ENCODE measurements around the gene RBM39. TPM values are rescaled to one million over a fixed set of nuclear protein-coding genes. Genes with fewer than 3 reads are reported as not detected.
A peak's percentile ranks its signal among the peaks of the same experiment; 100 is the strongest.

Gene RBM39
- total and polyA plus RNA-seq, 2 of the 13 experiments (the other 11 are each of a cell fraction or from before 2014, with no cell fraction given) = 788 to 920 TPM

DNA sequence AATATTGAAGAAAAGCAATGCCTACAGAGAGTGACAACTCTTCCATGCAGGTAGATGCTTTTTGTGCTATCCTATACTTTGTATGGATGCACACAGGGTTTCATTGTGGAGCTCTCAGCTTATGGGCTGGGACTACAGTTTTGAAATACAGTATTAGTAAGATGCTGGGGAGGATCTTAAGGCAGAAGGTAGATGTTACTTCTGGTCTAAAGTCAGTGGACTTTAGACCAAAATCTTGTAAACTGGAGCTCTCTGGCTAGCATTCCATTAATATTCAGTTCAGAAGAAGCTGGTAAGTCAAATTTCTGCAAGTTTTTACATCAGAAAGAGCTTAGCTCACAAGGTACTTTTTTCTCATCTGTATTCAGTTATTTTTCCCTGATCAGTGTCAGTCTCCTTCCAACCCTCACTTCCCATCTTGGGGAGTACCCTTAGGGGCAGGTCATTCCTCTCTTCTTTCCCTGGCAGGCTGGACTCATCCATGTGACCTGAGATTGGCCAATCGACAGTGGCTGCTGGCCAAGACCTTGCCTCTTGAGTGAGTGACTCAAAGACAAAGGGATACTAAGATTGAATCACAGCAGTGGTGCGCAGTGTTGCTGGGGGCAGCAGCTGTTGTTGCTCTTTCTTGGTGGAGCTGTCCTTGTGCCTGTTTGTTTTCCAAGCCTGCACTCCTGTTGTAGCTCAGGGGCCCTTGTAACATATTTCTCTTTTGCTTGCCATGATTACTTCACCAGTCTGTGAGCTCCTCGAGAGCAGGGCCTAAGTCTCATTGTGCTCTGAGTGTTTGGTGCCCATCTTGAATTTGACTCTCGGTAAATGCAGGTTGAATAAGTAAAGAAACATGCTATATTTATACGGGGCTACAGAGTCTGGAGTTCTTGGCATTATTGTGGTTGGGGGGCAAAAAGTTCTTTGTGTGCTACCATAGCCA, 26.9 kb upstream of the RBM39 start (continued):
- TF ChIP-seq, protein P1, sequence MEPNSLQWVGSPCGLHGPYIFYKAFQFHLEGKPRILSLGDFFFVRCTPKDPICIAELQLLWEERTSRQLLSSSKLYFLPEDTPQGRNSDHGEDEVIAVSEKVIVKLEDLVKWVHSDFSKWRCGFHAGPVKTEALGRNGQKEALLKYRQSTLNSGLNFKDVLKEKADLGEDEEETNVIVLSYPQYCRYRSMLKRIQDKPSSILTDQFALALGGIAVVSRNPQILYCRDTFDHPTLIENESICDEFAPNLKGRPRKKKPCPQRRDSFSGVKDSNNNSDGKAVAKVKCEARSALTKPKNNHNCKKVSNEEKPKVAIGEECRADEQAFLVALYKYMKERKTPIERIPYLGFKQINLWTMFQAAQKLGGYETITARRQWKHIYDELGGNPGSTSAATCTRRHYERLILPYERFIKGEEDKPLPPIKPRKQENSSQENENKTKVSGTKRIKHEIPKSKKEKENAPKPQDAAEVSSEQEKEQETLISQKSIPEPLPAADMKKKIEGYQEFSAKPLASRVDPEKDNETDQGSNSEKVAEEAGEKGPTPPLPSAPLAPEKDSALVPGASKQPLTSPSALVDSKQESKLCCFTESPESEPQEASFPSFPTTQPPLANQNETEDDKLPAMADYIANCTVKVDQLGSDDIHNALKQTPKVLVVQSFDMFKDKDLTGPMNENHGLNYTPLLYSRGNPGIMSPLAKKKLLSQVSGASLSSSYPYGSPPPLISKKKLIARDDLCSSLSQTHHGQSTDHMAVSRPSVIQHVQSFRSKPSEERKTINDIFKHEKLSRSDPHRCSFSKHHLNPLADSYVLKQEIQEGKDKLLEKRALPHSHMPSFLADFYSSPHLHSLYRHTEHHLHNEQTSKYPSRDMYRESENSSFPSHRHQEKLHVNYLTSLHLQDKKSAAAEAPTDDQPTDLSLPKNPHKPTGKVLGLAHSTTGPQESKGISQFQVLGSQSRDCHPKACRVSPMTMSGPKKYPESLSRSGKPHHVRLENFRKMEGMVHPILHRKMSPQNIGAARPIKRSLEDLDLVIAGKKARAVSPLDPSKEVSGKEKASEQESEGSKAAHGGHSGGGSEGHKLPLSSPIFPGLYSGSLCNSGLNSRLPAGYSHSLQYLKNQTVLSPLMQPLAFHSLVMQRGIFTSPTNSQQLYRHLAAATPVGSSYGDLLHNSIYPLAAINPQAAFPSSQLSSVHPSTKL (CRISPR knock-in tag; IDR thresholded peaks at IDR 0.05) = peak; percentile 63; the same call in 1 of the 2 replicates
- TF ChIP-seq ZNF670 (CRISPR knock-in tag; IDR thresholded peaks at IDR 0.05; ENCODE audit: borderline replicate concordance) (no peak), ZSCAN20 (CRISPR knock-in tag; IDR thresholded peaks at IDR 0.05; ENCODE audit: borderline replicate concordance) (no peak), THYN1 (CRISPR knock-in tag; IDR thresholded peaks at IDR 0.05; ENCODE audit: borderline replicate concordance, low read depth) (no peak), ARNTL (CRISPR knock-in tag; IDR thresholded peaks at IDR 0.05) (peak; percentile 51; the same call in 1 of the 2 replicates), FOXM1 (CRISPR knock-in tag; IDR thresholded peaks at IDR 0.05) (no peak), ADNP (CRISPR knock-in tag; IDR thresholded peaks at IDR 0.05) (no peak), ZFP1 (CRISPR knock-in tag; IDR thresholded peaks at IDR 0.05) (no peak), ZBTB42 (CRISPR knock-in tag; IDR thresholded peaks at IDR 0.05) (no peak), EZH2 (conservative IDR thresholded peaks at IDR 0.05; ENCODE audit: low read depth, low read length) (no peak), SCMH1 (CRISPR knock-in tag; IDR thresholded peaks at IDR 0.05; ENCODE audit: borderline replicate concordance) (no peak)
- TF ChIP-seq, protein P2, sequence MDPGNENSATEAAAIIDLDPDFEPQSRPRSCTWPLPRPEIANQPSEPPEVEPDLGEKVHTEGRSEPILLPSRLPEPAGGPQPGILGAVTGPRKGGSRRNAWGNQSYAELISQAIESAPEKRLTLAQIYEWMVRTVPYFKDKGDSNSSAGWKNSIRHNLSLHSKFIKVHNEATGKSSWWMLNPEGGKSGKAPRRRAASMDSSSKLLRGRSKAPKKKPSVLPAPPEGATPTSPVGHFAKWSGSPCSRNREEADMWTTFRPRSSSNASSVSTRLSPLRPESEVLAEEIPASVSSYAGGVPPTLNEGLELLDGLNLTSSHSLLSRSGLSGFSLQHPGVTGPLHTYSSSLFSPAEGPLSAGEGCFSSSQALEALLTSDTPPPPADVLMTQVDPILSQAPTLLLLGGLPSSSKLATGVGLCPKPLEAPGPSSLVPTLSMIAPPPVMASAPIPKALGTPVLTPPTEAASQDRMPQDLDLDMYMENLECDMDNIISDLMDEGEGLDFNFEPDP (CRISPR knock-in tag; conservative IDR thresholded peaks at IDR 0.05) = no peak
- TF ChIP-seq, protein P3, sequence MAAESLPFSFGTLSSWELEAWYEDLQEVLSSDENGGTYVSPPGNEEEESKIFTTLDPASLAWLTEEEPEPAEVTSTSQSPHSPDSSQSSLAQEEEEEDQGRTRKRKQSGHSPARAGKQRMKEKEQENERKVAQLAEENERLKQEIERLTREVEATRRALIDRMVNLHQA (CRISPR knock-in tag; IDR thresholded peaks at IDR 0.05) = no peak
- TF ChIP-seq, protein P4, sequence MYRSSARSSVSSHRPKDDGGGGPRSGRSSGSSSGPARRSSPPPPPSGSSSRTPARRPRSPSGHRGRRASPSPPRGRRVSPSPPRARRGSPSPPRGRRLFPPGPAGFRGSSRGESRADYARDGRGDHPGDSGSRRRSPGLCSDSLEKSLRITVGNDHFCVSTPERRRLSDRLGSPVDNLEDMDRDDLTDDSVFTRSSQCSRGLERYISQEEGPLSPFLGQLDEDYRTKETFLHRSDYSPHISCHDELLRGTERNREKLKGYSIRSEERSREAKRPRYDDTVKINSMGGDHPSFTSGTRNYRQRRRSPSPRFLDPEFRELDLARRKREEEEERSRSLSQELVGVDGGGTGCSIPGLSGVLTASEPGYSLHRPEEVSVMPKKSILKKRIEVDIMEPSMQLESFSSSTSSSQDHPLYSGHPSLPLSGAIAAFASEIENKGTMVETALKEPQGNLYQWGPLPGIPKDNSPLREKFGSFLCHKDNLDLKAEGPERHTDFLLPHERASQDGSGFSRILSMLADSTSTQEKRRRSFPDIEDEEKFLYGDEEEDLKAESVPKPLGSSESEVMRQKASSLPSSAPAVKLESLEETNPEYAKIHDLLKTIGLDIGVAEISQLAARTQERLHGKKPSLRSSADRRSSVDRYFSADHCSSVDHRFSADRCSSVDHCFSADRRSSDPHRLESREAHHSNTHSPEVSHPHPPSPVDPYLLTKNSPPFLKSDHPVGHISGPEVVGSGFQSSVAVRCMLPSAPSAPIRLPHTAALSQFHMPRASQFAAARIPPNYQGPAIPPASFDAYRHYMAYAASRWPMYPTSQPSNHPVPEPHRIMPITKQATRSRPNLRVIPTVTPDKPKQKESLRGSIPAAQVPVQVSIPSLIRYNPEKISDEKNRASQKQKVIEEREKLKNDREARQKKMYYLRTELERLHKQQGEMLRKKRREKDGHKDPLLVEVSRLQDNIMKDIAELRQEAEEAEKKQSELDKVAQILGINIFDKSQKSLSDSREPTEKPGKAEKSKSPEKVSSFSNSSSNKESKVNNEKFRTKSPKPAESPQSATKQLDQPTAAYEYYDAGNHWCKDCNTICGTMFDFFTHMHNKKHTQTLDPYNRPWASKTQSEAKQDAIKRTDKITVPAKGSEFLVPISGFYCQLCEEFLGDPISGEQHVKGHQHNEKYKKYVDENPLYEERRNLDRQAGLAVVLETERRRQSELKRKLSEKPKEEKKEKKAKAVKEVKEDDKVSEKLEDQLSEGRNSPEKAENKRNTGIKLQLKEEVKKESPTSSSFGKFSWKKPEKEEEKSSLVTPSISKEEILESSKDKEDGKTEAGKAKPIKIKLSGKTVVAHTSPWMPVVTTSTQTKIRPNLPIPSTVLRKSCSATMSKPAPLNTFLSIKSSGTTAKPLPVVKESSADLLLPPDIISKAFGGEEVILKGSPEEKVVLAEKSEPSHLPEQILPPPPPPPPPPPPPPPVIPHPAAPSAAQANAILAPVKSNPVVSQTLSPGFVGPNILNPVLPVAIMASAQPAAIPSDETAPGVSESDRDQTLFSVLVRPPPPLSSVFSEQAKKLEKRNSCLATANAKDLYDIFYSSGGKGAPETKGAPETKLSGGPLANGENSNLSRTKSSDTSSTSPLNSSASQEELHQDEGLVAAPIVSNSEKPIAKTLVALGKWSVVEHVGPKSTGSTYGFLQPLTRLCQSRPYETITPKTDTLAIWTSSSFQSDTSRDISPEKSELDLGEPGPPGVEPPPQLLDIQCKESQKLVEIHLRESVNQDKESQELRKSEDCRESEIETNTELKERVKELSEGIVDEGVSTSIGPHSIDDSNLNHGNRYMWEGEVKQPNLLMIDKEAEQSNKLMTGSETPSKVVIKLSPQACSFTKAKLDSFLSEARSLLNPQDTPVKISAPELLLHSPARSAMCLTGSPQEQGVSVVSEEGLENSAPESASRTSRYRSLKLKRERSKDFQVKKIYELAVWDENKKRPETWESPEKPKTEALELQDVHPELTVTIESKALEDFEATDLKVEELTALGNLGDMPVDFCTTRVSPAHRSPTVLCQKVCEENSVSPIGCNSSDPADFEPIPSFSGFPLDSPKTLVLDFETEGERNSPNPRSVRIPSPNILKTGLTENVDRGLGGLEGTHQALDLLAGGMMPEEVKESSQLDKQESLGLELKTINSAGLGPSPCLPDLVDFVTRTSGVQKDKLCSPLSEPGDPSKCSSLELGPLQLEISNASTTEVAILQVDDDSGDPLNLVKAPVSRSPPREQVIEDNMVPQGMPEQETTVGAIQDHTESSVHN (CRISPR knock-in tag; IDR thresholded peaks at IDR 0.05) = no peak
